NOMO-1 treated with DMSO at 0.1 percent for 48 hours (cell line): ENCODE results near the gene MFSD12.
"Not testable (repeated sequence)": the region's sequence is repeated elsewhere in the genome, so short reads cannot be mapped to it uniquely, and the experiment has no call there.

Experiments used
- DNase-seq: peaks from one replicate; lab custom pipeline; 2025; ENCODE audit not compliant: unreplicated experiment; lab: John Stamatoyannopoulos, UW

MFSD12 gene

DNA sequence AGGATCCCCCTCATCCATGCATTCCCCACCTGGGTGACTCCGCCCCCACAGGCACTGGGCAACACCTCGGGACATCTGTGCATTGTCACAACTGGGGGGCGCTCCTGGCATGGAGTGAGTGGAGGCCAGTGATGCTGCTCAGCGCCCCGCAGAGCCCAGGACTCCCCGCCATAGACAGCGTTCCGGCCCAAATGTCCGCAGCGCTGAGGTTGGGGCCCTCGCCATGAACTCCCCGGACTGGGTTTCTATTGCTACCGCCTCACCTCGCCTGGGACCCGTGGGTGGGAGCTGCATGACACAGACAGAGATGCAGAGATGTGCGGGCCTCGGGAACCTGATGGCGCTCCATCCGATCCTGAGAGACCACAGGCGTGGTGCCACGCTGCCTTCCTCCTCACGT is 46.7 kb downstream of the MFSD12 start:
- DNase-seq: no peak

DNA sequence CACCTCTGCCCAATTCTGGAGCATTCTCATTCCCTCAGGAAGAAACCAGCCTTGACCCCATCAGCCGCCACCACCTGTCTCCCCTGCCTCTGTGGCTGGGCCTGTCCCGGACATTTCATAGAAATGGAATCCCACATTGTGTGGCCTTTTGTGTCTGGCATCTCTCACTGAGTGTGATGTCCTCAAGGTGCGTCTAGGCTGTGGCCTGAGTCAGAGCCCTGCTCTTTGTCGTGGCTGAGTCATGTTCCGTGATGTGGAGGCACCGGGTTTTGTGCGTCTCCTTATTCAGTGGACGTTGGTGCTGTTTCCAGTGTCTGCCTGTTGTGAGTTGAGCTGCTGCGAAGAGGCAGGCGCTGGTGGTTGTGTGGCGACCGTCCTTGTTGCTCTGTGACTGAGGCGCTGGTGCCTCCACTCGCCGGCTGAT is 47.8 kb downstream of the MFSD12 start:
- no peak for DNase-seq

DNA sequence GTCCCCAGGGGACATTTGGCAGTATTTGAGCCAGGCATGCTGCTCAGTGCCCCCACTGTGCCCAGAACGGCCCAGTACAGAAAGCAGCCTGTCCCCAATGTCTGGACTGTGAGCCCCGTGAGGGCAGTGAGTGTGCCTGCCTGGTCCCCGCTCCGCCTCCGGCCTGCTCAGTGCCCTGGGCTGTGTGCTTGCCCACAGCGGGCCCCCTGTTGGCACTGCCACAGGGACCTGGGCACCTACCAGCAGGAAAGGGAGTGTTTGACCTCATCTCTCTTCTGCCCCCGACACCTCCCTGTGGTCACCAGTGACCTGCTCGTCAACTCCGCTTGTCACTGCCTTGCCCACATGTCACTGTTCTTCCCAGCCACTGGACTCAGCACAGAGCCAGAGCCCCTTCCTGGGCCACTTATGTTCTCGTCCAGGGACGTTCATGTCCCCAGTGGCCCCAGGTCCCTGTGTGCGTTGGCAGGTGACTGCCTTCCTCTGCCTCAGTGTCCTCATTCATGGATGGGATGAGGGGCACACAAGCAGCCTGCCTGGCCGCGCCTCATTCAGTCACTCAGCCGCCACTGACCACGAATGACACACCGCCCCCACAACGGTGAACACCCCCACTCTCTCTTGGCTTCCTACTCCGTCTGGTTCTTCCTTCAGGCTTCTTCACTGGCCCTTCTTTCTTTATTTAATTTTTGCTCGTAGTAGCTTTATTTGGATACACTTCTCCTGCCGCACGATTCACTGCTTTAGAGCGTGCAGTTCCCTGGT is 48.4 kb downstream of the MFSD12 start:
- DNase-seq: no peak

GRCh38 chr19:3508121-3508661 is 49.2 kb downstream of the MFSD12 start:
- not testable (repeated sequence) for DNase-seq

- DNase-seq: no peak
Observed at GRCh38 chr19:3507371-3508120, 49.8 kb downstream of the MFSD12 start.

GRCh38 chr19:3506384-3507340 is 50.7 kb downstream of the MFSD12 start:
- DNase-seq: no peak

- DNase-seq: peak; percentile 94
Observed at GRCh38 chr19:3505598-3506383, 51.6 kb downstream of the MFSD12 start, which contains the start of gene FZR1. Gene FZR1 (plus strand): TSS chr19:3506311. CDS start chr19:3522990, 16,679 bp downstream.

- DNase-seq: no peak
Observed at GRCh38 chr19:3504735-3505134, 52.7 kb downstream of the MFSD12 start.

DNA sequence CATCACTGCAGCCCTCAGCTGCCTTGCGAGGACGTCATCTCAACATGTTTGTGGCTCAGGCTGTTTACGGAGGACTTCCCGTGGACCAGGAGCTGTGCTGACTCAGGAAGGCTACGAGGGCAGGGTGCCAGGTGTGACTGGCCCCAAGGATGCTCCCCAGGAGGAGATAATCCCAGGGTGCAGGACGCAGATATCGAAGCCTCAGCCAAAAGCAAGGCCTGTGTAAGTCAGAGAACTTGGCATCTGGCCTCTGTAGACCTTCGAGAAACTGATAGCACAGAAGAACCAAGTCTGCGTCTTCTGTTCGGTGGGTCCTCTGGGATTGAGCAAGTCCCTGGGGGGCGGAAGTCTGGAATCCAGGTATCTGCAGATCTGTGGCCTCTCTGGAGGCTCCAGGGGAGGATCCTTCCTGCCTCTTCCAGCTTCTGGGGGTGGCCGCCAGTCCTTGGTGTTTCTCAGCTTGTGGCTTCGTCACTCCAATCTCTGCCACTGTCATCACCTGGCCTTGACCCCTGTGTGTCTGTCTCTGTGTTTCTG is 54.3 kb downstream of the MFSD12 start:
- DNase-seq: no peak

GRCh38 chr19:3501780-3502179 is 55.6 kb downstream of the MFSD12 start:
- no peak for DNase-seq

DNA sequence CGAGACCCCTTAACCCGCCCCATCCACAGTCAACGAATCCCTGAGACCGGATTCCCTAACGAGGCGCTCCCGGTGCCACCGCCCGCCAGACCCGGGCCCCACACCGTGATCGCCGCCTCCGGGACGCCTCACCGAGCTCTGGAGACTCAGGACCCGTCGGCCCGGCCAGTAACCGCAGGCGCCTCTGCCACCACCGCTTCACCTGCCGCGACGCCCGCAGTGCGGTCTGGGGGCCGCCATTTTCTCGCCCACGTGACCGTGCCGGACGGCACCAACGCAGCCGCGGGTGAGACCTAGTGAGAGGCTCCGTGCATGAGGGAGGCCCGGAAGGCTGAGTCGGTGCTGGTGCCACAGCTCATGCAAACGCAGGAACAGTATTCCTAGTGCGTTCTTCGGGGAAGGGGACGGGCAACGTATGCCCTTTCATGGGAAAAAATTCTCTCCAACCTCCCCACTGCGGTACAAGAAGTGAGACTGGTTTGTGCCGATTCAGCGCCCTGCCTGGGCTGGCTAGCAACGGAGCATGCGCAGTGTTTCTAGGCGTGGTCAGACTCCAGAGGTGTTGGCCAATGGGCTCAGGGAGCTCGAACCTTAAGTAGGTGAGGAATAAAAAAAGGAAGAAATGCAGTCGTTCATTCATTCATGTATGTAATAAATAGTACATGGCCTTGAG is 56.8 kb downstream of the MFSD12 start, which contains the start of gene DOHH:
TSS of gene DOHH (minus strand) at position 246 of the 673 bp plus-strand sequence. CDS start 3,860 bp downstream, outside the sequence.
- peak; percentile 93 for DNase-seq

DNA sequence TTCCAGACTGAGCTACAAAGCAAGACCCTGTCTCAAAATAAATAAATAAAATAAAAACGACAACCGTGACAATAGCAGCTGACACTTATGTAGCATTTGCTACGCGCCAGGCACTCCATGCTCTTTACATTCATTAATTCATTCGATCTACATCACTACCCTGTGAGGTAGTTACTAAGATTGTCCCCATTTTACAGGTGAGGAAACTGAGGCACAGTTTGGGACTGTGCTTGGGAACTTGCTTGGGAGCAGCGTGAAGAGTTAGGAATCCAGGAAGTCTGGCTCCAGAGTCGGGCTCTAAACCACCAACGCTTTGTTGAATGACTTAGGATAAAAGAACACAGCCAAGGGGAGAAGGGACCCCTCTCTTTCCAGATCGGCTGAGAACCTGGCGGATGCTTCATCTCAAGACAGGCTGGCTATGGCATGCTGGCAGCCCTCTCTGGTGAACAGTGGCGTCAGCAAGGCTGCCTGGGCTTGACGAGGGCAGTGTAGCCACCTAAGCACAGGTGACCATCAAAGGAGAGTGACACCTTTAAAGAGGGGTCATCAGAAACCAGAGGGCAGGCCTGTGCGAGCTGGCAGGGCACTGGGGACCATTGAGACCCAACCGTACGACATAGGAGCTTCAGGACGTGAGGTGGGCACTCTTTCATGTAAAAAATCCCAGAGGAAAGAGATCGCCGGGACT is 57.5 kb downstream of the MFSD12 start:
- DNase-seq: no peak

DNA sequence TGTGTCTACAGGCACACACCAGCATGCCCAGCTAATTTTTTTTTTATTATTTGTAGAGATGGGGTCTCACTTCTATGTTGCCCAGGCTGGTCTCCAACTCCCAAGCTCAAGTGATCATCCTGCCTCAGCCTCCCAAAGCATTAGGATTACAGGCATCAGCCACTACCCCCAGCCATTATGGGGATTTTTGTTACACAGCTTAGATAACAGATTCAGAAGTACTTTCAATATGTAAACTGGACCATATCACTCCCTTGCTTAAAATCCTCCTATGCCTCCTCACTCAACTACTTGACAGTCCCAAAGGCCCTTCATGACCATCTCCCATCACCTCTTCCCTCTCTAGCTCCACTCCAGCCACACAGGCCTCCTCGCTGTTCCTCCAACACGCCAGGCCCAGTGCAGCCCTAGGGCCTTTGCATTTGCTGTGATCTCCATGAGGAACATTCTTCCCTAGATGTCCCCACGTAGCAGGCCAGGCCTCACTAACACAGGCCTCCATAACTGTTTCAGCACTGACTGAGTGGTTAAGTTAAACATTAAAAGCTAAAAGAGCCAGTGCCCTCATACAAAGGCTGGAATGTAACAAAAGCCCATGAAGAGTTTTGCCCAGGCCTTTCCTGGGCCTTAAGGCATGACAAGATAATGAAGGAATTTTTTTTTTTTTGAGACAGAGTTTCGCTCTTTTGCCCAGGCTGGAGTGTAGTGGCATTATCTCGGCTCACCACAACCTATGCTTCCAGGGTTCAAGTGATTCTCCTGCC is 59.4 kb downstream of the MFSD12 start:
- DNase-seq: no peak

GRCh38 chr19:3496392-3497273 is 60.8 kb downstream of the MFSD12 start:
- DNase-seq: no peak

DNA sequence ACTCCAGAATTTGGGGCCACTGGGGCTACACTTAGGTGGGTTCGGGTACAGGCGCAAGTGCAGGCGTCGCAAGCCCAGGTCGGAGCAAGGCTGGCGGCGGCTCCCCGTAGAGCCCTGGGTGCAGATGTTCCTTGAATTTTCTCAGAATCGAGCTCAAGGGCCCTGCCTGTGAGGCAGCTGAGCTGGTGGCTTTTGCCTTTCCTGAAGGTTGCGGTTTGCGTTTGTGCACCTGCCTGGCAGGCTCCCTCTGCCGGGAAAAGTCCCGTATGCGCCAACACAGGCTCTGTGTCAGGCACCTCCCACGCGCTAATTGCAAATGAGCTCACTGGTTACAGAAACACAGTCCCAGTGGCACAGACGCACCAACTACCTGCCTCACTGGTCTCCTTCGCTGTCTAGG is 62.8 kb downstream of the MFSD12 start:
- no peak for DNase-seq
